Neural cell (in vitro differentiated cells): ENCODE results near the gene SNX2. TPM values are rescaled to one million over a fixed set of nuclear protein-coding genes. Genes with fewer than 3 reads are reported as not detected.

Source experiments
- H2AFZ ChIP-seq: fragments of 200-600, 300-800 bp; sonication (generic), shearing (Covaris generic); 2 replicates; pipeline ENCODE4 v1.6.0; 2014; ENCODE audit warnings: low read depth, mild to moderate bottlenecking, antibody characterized with exemption, low read length, moderate library complexity
- H3F3A ChIP-seq: fragments of 200-600 bp; shearing (Covaris generic); 2 replicates; pipeline ENCODE4 v1.6.1; 2016; ENCODE audit warnings: mild to moderate bottlenecking, moderate library complexity, mixed read lengths, antibody characterized with exemption, low read length; ENCODE audit not compliant: insufficient read depth, poor library complexity, severe bottlenecking
- H3K27ac ChIP-seq: fragments of 200-600, 300-800 bp; sonication (generic), shearing (Covaris generic); 2 replicates; pipeline ENCODE4 v1.5.1; 2014; ENCODE audit warnings: mild to moderate bottlenecking, low read length, moderate library complexity
- H3K27me3 ChIP-seq: fragments of 300-800, 200-600 bp; sonication (generic), shearing (Covaris generic); 2 replicates; pipeline ENCODE4 v1.6.0; 2014; ENCODE audit warnings: mild to moderate bottlenecking, low read depth, low read length, moderate library complexity; ENCODE audit not compliant: insufficient read depth
- H3K36me3 ChIP-seq: fragments of 300-800, 200-600 bp; sonication (generic), shearing (Covaris generic); 2 replicates; pipeline ENCODE4 v1.5.1; 2014; ENCODE audit warnings: mild to moderate bottlenecking, antibody characterized with exemption, low read length, moderate library complexity; ENCODE audit not compliant: insufficient read depth
- H3K4me2 ChIP-seq: fragments of 300-800, 200-600 bp; sonication (generic), shearing (Covaris generic); 2 replicates; pipeline ENCODE4 v1.6.0; 2014; ENCODE audit warnings: mild to moderate bottlenecking, low read length
- H3K4me3 ChIP-seq: fragments of 300-800, 200-600 bp; sonication (generic), shearing (Covaris generic); 2 replicates; pipeline ENCODE4 v1.5.1; 2014; ENCODE audit warnings: mild to moderate bottlenecking, low read length, moderate library complexity
- H3K79me2 ChIP-seq: fragments of 200-600 bp; shearing (Covaris generic); replicated peaks from 2 replicates; pipeline ENCODE4 v1.6.0; 2014; ENCODE audit warnings: mild to moderate bottlenecking, low read length, moderate library complexity; ENCODE audit not compliant: insufficient read depth
- H3K9ac ChIP-seq: fragments of 300-800, 200-600 bp; sonication (generic), shearing (Covaris generic); 2 replicates; pipeline ENCODE4 v1.6.1; 2016; ENCODE audit warnings: mild to moderate bottlenecking, low read length, mixed read lengths
- H3K9me2 ChIP-seq: fragments of 200-600 bp; shearing (Covaris generic); 2 replicates; pipeline ENCODE4 v1.6.1; 2016; ENCODE audit warnings: mild to moderate bottlenecking, low read length, mixed read lengths; ENCODE audit not compliant: insufficient read depth
- H3K9me3 ChIP-seq: fragments of 200-600, 300-800 bp; sonication (generic), shearing (Covaris generic); 2 replicates; pipeline ENCODE4 v1.6.1; 2016; ENCODE audit warnings: mild to moderate bottlenecking, mixed run types, low read length, moderate library complexity, mixed read lengths
- H4K20me1 ChIP-seq: fragments of 200-600 bp; shearing (Covaris generic); 2 replicates; pipeline ENCODE4 v1.6.1; 2016; ENCODE audit warnings: mild to moderate bottlenecking, mixed run types; ENCODE audit not compliant: insufficient read depth
- EP300 ChIP-seq: fragments of 450-650 bp; conservative IDR thresholded peaks from 2 replicates; pipeline ENCODE4 v1.6.1; 2014; ENCODE audit warnings: antibody characterized with exemption, mild to moderate bottlenecking, moderate library complexity; ENCODE audit not compliant: poor library complexity, severe bottlenecking
- EZH2 ChIP-seq: fragments of 200-600, 300-800 bp; shearing (Covaris generic), sonication (generic); IDR thresholded peaks from 2 replicates; pipeline ENCODE4 v1.6.1; 2014; ENCODE audit warnings: antibody characterized with exemption, low read length, borderline replicate concordance, mild to moderate bottlenecking; ENCODE audit not compliant: insufficient read depth, poor library complexity, severe bottlenecking
- MXI1 ChIP-seq: fragments of 450-650 bp; conservative IDR thresholded peaks from 2 replicates; pipeline ENCODE4 v1.6.1; 2014; ENCODE audit warnings: antibody characterized with exemption, mild to moderate bottlenecking; ENCODE audit not compliant: poor library complexity, severe bottlenecking
- POLR2AphosphoS5 ChIP-seq: IDR thresholded peaks from 2 replicates; pipeline ENCODE4 v1.6.1; 2012
- RAD21 ChIP-seq: fragments of 450-650 bp; conservative IDR thresholded peaks from 2 replicates; pipeline ENCODE4 v1.6.1; 2014; ENCODE audit warnings: antibody characterized with exemption, mild to moderate bottlenecking, moderate library complexity
- SMC3 ChIP-seq: fragments of 450-650 bp; conservative IDR thresholded peaks from 2 replicates; pipeline ENCODE4 v1.6.1; 2014; ENCODE audit warnings: antibody characterized with exemption, mild to moderate bottlenecking, moderate library complexity; ENCODE audit not compliant: poor library complexity
- TAF1 ChIP-seq: IDR thresholded peaks from 2 replicates; pipeline ENCODE4 v1.6.1; 2012; ENCODE audit warnings: low read depth
- polyA plus RNA-seq: library from polyadenylated mRNA; depleted of rRNA; stranded (reverse); fragments of >200 nt; gene quantifications from 2 replicates; pipeline ENCODE4 v1.2.3, GENCODE V29; 2014
- TF ChIP-seq, protein P1 (sequence below): fragments of 450-650 bp; IDR thresholded peaks from 2 replicates; pipeline ENCODE4 v1.5.1; 2014; ENCODE audit warnings: antibody characterized with exemption, mild to moderate bottlenecking, moderate library complexity; ENCODE audit not compliant: poor library complexity, severe bottlenecking
- TF ChIP-seq, protein P2 (sequence below): IDR thresholded peaks from 2 replicates; pipeline ENCODE4 v1.6.1; 2012; ENCODE audit warnings: borderline replicate concordance

The SNX2 gene
- polyA plus RNA-seq, 1 donor from 2014 or later = 36.1 TPM

DNA sequence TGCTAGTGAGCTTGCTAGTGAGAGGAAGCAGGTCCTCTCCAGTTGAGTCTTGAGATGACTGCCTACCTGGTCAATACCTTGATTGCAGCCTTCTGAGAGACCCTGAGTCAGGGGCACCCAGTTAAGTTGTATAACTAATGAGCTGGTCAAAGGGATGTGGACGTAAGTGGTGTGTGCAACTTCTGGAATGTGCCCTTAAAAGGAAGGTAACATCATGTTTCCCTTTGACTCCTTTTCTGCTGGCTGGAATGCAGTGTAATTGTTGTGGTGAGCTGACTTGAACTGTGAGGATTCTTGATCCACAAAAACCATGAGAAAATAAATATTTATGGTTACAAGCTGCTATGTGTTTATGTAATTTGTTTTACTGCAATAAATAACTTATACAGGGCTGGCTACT lies 2.4 kb upstream of the SNX2 start:
- Histone ChIP-seq H3K27ac (no peak overlapping the region), H3K4me2 (no peak overlapping the region), H3K9ac (no peak overlapping the region), H3K4me3 (no peak overlapping the region), H3F3A (no peaks in the 10 kb centered on the region), H2AFZ (no peak overlapping the region), H3K36me3 (no peaks in the 10 kb centered on the region), H3K9me3 (no peaks in the 10 kb centered on the region), H3K27me3 (no peaks in the 10 kb centered on the region), H4K20me1 (no peaks in the 10 kb centered on the region), H3K9me2 (no peaks in the 10 kb centered on the region), H3K79me2 (peaks cover 17% of the 10 kb centered on the region)
- TF ChIP-seq, protein P1, sequence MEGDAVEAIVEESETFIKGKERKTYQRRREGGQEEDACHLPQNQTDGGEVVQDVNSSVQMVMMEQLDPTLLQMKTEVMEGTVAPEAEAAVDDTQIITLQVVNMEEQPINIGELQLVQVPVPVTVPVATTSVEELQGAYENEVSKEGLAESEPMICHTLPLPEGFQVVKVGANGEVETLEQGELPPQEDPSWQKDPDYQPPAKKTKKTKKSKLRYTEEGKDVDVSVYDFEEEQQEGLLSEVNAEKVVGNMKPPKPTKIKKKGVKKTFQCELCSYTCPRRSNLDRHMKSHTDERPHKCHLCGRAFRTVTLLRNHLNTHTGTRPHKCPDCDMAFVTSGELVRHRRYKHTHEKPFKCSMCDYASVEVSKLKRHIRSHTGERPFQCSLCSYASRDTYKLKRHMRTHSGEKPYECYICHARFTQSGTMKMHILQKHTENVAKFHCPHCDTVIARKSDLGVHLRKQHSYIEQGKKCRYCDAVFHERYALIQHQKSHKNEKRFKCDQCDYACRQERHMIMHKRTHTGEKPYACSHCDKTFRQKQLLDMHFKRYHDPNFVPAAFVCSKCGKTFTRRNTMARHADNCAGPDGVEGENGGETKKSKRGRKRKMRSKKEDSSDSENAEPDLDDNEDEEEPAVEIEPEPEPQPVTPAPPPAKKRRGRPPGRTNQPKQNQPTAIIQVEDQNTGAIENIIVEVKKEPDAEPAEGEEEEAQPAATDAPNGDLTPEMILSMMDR = no peak
- TF ChIP-seq RAD21 (no peak), SMC3 (no peak)

DNA sequence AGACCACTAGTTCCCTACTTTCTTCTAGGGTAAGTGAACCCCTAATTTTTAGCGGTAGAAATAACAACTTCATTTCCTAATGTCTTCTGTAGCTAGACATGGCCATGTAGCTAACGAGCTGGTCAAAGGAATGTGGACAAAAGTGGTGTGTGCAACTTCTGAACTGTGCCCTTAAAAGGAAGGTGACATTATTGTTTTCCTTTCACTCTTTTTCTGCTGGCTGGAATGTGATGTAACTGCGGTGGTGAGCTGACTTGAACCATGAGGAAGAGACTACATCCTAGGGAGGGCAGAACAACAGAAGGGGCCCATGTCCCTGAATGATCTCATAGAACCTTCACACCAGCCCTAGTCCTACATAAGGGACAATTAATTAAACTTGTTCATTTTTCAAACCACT lies 1.3 kb upstream of the SNX2 start:
- no peak overlapping the region for H2AFZ ChIP-seq
- H3K27ac ChIP-seq = no peak overlapping the region
- no peak overlapping the region for H3K9ac ChIP-seq
- H3K9me2 ChIP-seq = no peaks in the 10 kb centered on the region
- no peaks in the 10 kb centered on the region for H3K36me3 ChIP-seq
- no peaks in the 10 kb centered on the region for H3K9me3 ChIP-seq
- no peaks in the 10 kb centered on the region for H3F3A ChIP-seq
- no peak overlapping the region for H3K4me3 ChIP-seq
- no peaks in the 10 kb centered on the region for H3K27me3 ChIP-seq
- H3K79me2 ChIP-seq = peaks cover 28% of the 10 kb centered on the region
- no peak overlapping the region for H3K4me2 ChIP-seq
- no peak for TF ChIP-seq EP300
- TF ChIP-seq, protein P2, sequence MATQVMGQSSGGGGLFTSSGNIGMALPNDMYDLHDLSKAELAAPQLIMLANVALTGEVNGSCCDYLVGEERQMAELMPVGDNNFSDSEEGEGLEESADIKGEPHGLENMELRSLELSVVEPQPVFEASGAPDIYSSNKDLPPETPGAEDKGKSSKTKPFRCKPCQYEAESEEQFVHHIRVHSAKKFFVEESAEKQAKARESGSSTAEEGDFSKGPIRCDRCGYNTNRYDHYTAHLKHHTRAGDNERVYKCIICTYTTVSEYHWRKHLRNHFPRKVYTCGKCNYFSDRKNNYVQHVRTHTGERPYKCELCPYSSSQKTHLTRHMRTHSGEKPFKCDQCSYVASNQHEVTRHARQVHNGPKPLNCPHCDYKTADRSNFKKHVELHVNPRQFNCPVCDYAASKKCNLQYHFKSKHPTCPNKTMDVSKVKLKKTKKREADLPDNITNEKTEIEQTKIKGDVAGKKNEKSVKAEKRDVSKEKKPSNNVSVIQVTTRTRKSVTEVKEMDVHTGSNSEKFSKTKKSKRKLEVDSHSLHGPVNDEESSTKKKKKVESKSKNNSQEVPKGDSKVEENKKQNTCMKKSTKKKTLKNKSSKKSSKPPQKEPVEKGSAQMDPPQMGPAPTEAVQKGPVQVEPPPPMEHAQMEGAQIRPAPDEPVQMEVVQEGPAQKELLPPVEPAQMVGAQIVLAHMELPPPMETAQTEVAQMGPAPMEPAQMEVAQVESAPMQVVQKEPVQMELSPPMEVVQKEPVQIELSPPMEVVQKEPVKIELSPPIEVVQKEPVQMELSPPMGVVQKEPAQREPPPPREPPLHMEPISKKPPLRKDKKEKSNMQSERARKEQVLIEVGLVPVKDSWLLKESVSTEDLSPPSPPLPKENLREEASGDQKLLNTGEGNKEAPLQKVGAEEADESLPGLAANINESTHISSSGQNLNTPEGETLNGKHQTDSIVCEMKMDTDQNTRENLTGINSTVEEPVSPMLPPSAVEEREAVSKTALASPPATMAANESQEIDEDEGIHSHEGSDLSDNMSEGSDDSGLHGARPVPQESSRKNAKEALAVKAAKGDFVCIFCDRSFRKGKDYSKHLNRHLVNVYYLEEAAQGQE = no peak
- no peak for TF ChIP-seq SMC3
- TF ChIP-seq MXI1 = no peak
- TF ChIP-seq RAD21 = no peak
- no peak for TF ChIP-seq TAF1
- no peak for TF ChIP-seq POLR2AphosphoS5
- TF ChIP-seq EZH2 = no peak
- TF ChIP-seq, protein P1 = no peak
- no peaks in the 10 kb centered on the region for H4K20me1 ChIP-seq
